ENCODE data around the gene SECTM1.
A peak's percentile ranks its signal among the peaks of the same experiment; 100 is the strongest.

SECTM1 gene

GRCh38 chr17:82283208-82283749, 50.3 kb downstream of the SECTM1 start:
- peak in 1 of 56 donors; percentile 17 for DNase-seq

DNA sequence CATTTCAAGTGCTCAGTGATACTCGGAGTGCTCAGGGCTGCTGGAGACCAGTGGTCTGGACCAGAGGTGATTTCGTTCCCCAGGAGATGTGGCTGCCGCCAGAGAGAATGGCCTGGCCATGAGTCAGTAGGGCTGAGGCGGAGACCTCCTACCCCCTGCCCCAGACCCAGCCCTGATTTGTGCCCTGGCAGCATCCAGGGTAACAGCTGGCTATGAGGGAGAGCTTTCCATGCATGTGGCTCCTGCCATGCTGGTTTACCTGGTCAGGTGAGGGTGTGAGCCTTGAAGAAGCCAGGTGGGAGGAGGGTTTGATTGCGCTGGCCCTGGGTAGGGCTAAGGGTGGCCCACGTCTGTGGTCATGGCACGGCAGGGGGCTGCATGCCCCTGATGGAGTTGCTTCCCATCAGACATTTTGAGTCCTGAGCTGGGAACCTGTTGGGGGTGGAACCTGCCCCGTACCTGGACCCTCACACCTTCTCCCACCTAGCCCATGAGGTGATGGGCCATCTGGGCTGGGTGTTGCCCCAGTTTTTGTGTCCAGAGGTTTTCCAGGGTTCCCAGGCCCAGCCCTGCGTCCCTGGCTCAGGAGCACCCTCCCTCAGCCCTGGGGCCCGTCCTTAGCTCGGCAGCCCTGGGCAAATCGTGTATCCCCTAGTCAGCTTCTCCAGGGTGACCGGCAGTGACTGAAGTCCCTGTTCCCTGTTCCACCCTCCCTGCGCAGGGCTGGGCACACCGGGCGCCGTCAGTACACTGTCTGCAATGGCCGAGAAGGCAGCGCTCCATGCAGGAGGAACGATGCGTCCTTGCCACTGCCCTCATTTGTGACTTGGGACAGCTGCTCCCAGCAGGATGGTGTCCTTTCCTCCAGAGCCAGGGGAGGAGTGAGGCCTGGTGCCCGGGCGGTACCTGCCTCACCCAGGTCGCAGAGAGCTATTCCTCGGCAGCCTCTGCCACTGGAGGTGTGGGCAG, 51.0 kb downstream of the SECTM1 start:
- no peak for DNase-seq

DNA sequence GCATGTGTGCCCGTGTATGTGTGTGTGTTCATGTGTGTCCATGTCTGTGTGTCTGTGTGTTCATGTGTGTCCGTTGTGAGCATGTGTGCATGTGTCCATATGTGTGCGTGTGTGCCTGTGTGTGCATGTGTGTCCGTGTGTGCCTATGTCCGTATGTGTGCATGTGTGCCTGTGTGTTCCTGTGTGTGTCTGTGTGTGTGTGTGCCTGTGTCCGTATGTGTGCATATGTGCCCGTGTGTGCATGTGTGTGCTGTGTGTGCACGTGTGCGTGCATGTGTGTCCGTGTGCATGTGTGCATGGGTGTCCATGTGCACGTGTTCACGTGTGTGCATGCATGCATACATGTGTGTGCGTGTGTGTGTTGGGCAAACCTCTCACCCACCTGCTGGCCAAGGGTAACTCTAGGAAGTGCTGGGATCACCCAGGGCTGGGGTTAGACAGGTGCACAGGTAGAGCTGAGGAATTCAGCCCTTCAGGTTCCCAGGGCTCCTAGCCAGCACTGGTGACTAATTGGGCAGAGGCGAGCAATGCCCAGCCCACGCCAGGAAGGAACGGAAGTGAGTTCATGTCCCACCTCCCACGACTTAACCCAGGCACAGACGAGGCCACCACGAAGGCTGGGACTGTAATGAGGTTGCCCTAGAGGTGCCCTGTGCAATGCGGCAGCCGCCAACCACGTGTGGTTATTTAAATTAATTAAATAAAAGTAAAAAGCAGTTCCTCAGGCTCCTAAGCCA, 51.9 kb downstream of the SECTM1 start:
- no peak for DNase-seq

DNA sequence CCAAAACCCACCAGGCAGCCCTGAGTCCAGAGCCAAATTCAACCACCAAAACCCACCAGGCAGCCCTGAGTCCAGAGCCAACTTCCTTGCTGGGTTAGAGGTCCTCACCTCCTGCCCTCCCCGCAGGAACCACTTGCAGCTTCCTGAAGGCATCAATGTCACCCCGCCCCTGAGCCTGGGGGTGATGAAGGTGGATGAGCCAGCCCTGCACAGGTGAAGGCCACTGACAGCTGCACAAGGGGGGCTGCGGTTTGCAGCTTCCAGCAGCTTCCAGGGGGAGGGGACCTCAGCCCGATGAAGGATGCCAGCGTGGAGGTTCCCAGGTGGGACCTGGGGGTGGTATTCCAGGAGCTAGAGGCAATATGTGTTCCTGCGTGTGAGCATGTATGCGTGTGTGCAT, 52.5 kb downstream of the SECTM1 start:
- DNase-seq, result no peak

DNA sequence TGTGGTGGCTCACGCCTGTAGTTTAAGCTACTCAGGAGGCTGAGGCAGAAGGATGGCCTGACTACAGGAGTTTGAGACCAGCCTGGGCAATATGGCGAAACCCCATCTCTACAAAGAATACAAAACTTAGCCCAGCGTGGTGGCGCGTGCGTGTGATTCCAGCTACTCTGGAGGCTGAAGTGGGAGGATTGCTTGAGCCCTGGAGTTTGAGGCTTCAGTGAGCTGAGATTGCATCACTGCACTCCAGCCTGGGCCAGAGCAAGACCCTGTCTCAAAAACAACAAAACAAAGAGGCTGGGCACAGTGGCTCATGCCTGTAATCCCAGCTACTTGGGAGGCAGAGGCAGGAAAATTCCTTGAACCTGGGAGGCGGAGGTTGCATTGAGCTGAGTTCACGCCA, 53.0 kb downstream of the SECTM1 start:
- DNase-seq, result no peak

- no peak for DNase-seq
Measured at GRCh38 chr17:82278786-82279391, 54.7 kb downstream of the SECTM1 start.

DNA sequence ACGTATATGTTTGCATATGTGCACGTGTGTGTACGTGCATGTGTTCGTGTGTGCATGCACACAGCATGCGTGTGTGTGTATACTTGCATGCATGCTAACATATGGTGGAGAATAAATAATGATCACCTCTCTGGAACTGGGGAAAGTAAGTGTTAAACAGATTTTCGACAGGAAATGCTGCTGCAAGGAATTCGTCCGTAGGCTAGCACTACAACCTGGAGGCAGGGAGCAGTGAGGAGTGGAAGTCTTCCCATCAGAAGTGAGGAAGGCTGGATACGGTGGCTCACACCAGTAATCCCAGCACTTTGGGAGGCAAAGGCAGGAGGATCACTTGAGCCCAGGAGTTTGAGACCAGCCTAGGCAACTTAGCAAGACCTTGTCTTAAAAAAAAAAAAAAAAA, 55.3 kb downstream of the SECTM1 start:
- no peak for DNase-seq

GRCh38 chr17:82277851-82278250, 55.7 kb downstream of the SECTM1 start:
- peak in 7 of 56 donors; percentile 14 to 32 (median 18) for DNase-seq

DNA sequence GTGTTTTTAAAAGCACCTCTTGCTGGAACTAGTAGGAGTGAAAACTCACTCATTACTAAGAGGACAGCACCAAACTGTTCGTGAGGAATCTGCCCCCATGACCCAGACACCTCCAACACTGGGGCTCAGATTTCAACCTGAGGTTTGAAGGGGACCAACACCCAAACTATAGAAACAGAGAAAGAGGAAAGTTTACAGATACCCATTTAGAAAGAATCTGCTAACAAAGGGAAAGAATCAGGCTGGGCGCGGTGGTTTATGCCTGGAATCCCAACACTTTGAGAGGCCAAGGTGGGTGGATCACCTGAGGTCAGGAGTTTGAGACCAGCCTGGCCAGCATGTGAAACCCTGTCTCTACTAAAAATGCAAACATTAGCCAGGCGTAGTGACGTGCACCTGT, 56.6 kb downstream of the SECTM1 start:
- no peak for DNase-seq

GRCh38 chr17:82275326-82275725, 58.2 kb downstream of the SECTM1 start:
- DNase-seq, result no peak

- DNase-seq, result no peak
Measured at GRCh38 chr17:82274134-82275020, 59.2 kb downstream of the SECTM1 start.

DNA sequence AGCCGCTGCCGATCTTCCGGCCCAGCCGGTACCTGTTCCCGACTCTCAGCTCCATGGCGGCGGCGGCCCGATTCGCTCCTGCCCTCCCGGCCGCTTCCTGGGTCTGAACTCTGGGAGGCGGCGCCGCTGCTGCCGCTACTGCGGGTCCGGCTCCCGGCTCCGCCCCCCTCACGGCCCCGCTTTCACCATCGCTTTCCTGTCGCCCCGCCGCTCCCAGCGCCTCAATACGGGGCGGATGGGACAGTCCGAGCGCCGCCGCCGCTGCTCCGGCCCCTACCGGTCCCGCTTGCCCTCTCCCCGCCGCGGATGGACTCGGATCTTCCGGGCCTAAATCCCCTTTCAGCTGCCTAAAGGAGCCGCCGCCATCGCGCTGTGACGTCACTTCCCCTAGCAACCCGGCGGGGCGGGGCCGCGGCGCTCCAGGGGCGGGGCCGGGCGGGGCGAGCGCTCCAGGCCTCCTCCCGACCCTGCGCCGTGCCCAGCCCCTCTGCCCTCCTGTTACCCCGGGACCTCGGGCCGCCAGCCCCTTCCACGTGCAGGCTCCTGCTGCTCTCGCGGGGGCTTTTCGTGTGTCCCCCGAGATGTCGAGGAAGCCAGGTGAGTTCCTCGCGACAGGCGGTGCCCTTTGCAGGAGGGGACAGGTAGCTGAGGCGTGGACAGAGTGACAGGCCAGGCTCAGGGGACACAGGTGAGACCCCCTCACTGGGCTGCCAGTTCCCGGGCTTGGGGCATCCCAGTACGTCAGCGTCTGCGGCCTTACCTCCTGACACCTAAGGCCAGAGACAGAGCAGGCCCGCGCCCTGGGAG, 60.0 kb downstream of the SECTM1 start, which contains the start of gene CSNK1D:
TSS of gene CSNK1D (minus strand) at position 374 of the 807 bp plus-strand sequence. CDS start at position 55, 319 bp downstream.
- peak; percentile 30 to 95 (median 79) for DNase-seq

DNA sequence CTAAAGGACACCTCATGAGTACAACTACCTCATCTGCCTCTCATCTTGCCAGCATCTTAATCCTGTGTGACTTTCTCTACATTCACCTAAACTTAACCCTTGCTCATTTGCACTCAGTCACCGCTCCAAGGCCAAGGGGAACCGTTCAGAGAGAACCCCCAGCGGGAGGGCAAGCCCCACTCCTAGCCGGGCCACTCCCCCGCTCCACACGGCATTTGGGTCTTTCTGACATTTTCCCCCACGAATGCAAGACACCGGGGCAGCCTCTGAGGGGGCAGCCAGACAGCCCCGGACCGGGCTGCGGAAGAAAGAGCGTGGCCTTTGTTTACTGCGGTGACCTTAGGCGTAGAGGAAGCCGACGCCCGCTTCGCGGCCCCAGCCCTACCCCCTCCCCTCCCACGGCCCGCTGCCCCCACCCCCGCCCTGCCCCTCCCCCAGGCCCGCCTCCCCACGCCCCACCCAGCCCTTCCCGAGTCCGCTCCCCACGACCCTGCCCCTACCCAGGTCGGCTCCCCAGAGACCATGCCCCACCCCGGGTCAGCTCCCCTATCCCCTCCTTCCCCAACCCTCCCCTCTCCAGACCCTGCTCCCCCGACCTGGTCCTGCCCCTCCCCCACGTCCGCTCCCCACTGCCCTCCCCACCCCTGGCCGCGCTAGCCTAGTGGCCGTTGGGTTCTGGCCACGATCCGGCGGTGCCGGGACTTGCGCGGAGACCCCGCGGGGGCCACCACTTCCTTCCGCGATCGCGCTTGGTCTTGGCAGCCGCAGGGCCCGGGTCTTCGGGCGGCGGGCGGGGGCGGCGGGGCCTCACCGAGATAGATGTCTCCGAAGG, 60.9 kb downstream of the SECTM1 start:
- DNase-seq, result peak in 17 of 56 donors; percentile 9 to 75 (median 51)

DNA sequence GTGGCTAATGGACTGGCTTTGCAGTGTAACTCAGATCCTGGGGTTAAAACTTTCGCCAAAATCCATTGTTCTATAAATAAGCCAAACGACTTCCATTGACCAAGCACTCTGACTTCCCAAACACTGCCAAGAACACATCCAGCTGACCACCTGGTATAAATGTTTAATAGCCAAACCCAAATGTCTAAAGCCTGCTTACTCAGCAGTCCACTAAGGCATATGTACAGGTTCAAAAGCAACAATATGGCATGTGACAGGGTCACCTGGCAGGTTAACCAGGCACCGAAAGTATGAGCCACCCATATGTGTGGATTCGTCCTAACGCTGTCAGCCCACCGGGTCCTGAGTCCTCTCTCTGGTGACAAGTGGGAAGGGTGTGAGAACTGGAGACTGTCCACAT, 62.2 kb downstream of the SECTM1 start:
- no peak for DNase-seq

Data from amygdala (tissue), 56 donors.